ENCODE measurements around the gene ROBO1.

The ROBO1 gene

DNA sequence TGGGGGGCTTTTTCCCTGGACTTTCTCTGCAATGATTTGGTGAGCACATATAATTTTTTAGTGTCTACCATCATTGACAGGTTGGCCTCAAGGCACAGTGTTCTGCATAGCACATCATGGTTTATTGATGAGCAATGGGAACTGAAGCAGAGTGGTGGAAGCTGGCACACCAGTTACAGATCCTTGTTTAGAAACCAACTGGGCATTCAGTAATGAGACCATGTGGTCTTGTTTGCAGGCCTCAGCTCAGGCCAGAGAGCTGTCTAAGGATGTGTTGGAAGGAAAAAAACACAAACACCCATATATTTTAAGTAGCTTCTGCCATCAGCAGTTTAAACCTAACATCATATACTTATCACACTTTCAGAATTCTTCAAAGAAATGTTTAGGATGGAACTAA is 610.6 kb downstream of the ROBO1 start:
- no peak for TF ChIP-seq EZH2 (IDR thresholded peaks at IDR 0.05)
- no peak for TF ChIP-seq POLR2AphosphoS5 (IDR thresholded peaks at IDR 0.05; ENCODE audit: borderline replicate concordance, low read depth, low read length)
- no peak for TF ChIP-seq FOXP2 (optimal IDR thresholded peaks at IDR 0.05; ENCODE audit: control extremely low read depth, extremely low read length, insufficient read depth)
- no peak overlapping the region for H3K9ac ChIP-seq (ENCODE audit: insufficient read length)
- no peak overlapping the region for H3K27ac ChIP-seq
- H3K4me3 ChIP-seq: no peak overlapping the region
- DNase-seq (ENCODE audit: low read depth, low spot score): no peak
- no peaks in the 10 kb centered on the region for H3K9me3 ChIP-seq (ENCODE audit: low read depth, low read length)
- H3K36me3 ChIP-seq (ENCODE audit: insufficient read depth, low read length): no peaks in the 10 kb centered on the region

DNA sequence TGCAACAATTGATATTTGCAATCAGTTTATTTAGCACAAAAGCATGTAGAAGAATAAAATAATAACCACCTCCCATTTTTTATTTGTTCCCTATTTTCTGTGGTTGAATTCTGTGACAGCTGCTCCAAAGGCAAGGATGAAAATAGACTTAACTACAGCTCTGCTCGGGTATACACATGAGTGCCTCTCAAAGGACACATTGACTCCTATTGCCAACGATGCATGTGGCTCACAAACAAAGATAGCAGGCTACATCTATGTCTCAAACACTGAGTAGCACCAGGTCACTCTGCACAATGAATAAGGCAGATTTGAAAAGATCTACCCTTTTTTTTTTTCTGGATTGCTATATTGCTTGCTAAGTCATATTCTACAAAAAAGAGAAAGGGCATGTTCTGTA is 612.9 kb downstream of the ROBO1 start:
- no peak overlapping the region for H3K4me3 ChIP-seq
- no peak for DNase-seq (ENCODE audit: low read depth, low spot score)

DNA sequence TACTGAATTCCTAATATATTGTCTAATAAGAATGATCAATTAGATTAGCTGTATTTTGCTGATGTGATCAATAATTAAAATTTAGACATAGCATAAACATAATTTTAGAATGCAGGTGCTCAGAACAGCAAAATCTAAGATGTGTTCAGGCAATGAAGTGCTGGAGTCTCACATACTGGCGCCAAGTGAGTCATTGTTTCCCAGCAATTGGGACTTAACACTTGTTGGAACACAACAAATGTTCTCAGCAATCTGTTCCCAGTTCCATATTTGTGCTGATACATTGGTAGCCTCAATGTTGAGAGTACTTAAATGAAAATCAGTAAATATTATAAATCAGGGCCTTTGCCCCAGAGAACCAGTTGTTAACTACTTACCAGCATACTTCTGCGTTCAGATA is 619.0 kb downstream of the ROBO1 start:
- TF ChIP-seq POLR2AphosphoS5 (IDR thresholded peaks at IDR 0.05; ENCODE audit: borderline replicate concordance, low read depth, low read length): no peak
- no peak for TF ChIP-seq FOXP2 (optimal IDR thresholded peaks at IDR 0.05; ENCODE audit: control extremely low read depth, extremely low read length, insufficient read depth)
- no peak for TF ChIP-seq EZH2 (IDR thresholded peaks at IDR 0.05)
- H3K36me3 ChIP-seq (ENCODE audit: insufficient read depth, low read length): no peaks in the 10 kb centered on the region
- H3K27ac ChIP-seq: no peak overlapping the region
- no peak for DNase-seq (ENCODE audit: low read depth, low spot score)
- H3K4me3 ChIP-seq: no peak overlapping the region
- H3K9ac ChIP-seq (ENCODE audit: insufficient read length): no peak overlapping the region
- no peaks in the 10 kb centered on the region for H3K9me3 ChIP-seq (ENCODE audit: low read depth, low read length)

More for the DNA sequence above, 612.9 kb downstream of the ROBO1 start:
- Histone ChIP-seq H3K9me3 (ENCODE audit: low read depth, low read length) (no peaks in the 10 kb centered on the region), H3K9ac (ENCODE audit: insufficient read length) (no peak overlapping the region), H3K27ac (no peak overlapping the region), H3K36me3 (ENCODE audit: insufficient read depth, low read length) (no peaks in the 10 kb centered on the region)
- no peak for TF ChIP-seq FOXP2 (optimal IDR thresholded peaks at IDR 0.05; ENCODE audit: control extremely low read depth, extremely low read length, insufficient read depth)

DNA sequence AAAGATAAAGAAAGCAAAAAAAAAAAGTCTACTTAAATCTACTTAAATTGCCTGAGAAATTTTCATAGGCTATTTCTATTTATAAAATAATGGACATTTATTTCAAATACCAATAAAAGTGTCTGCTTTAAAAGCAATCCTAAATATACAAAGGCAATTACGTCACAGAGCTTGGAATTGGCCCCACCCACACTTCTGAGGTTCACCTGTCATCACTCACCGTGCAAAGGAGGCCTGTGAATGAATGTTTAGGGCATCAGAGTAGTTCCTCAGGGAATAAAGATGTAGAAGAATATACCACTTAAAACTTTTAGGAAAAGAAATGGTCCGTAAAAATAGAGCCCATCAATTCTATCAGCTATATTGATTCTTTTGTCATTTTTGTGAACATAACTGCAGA is 621.8 kb downstream of the ROBO1 start:
- H3K4me3 ChIP-seq: no peak overlapping the region
- no peak for DNase-seq (ENCODE audit: low read depth, low spot score)
- TF ChIP-seq POLR2AphosphoS5 (IDR thresholded peaks at IDR 0.05; ENCODE audit: borderline replicate concordance, low read depth, low read length): no peak
- TF ChIP-seq FOXP2 (optimal IDR thresholded peaks at IDR 0.05; ENCODE audit: control extremely low read depth, extremely low read length, insufficient read depth): no peak
- no peak for TF ChIP-seq EZH2 (IDR thresholded peaks at IDR 0.05)
- no peak overlapping the region for H3K27ac ChIP-seq
- no peak overlapping the region for H3K9ac ChIP-seq (ENCODE audit: insufficient read length)
- H3K36me3 ChIP-seq (ENCODE audit: insufficient read depth, low read length): no peaks in the 10 kb centered on the region
- H3K9me3 ChIP-seq (ENCODE audit: low read depth, low read length): no peaks in the 10 kb centered on the region

DNA sequence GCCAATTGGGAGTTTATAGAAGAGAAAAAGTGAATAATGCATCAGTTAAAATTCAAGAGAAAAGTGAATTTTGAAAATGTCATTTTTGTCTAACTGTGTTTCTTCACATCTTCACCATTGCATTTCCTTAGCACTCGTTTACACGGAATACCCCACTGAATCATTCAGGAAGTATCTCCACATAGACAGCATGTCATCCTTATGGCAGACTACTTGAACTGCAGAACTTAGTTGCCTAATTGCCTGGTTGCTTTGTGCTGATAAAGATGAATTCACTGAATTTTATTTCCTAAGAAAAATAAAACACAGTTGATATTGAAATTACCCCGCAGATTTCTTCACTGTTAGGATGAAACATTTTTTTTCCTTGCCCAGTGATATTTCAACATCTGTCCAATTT is 627.1 kb downstream of the ROBO1 start:
- no peak overlapping the region for H3K27ac ChIP-seq
- DNase-seq (ENCODE audit: low read depth, low spot score): no peak
- H3K9me3 ChIP-seq (ENCODE audit: low read depth, low read length): no peaks in the 10 kb centered on the region
- no peak overlapping the region for H3K9ac ChIP-seq (ENCODE audit: insufficient read length)
- no peaks in the 10 kb centered on the region for H3K36me3 ChIP-seq (ENCODE audit: insufficient read depth, low read length)
- TF ChIP-seq EZH2 (IDR thresholded peaks at IDR 0.05): no peak
- TF ChIP-seq POLR2AphosphoS5 (IDR thresholded peaks at IDR 0.05; ENCODE audit: borderline replicate concordance, low read depth, low read length): no peak
- no peak for TF ChIP-seq FOXP2 (optimal IDR thresholded peaks at IDR 0.05; ENCODE audit: control extremely low read depth, extremely low read length, insufficient read depth)
- no peak overlapping the region for H3K4me3 ChIP-seq

DNA sequence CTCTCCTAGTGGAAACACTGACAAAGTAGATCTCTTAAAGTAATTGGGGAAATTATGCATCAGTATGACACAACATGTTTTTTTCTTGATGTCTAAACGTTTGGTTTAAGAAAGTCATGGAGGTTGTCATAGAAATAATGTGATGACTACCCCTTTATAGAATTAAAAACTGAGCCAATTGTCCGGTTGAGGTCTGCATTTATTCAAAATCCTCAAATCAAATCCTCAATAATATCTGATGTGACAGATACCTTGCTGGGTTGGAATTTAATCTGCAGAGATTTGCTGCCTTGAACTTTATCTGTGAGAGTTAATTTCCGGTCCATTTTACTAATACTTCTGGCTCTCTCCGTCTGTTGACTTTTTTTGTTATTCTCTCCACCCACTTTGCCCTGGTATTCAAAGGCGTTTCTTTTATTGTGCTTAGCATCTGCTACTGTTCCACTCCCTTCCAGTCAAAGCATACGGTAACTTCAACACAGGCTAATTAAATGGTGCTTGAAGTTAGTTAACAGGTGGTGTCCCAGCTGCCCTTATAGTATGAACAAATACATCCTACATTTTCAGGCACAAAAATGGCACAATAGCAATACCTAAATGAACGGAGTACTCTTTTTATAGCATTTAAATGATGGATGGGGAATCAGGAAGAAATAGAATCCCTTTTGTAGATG is 628.3 kb downstream of the ROBO1 start:
- Histone ChIP-seq H3K27ac (no peak overlapping the region), H3K4me3 (no peak overlapping the region), H3K9me3 (ENCODE audit: low read depth, low read length) (no peaks in the 10 kb centered on the region), H3K36me3 (ENCODE audit: insufficient read depth, low read length) (no peaks in the 10 kb centered on the region), H3K9ac (ENCODE audit: insufficient read length) (no peak overlapping the region)
- TF ChIP-seq EZH2 (IDR thresholded peaks at IDR 0.05): no peak
- TF ChIP-seq POLR2AphosphoS5 (IDR thresholded peaks at IDR 0.05; ENCODE audit: borderline replicate concordance, low read depth, low read length): no peak
- TF ChIP-seq FOXP2 (optimal IDR thresholded peaks at IDR 0.05; ENCODE audit: control extremely low read depth, extremely low read length, insufficient read depth): no peak
- no peak for DNase-seq (ENCODE audit: low read depth, low spot score)

DNA sequence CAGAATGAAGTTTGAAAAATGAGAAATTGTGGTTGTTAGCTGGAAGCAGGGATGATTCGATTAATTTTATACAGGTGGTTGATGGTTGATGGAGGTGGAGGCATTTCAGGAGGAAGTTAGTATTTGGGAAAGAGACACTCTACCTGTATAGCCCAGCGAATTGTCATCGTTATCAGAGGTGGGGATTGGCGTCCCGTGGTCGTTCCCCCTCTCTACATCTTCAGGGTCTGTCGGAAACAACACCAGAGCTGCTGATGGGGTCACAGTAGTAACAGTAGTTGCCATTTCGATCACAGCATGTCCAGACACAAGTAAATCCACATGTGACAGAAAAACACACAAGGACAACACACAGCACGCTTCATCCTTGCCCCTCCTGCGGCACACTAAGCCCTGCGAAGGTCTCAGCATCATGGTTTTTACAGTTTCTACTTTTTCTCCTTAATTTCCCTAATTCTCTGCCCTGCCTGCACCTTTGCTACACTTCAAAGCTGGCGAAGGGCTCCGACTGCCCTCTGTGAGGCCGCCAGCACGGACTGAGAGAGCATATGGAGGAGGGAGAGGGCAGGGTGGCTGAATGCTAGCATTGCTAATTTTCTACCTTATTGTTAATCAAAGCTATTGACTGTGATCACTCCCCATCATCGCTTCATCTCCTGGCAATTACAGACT is 642.3 kb downstream of the ROBO1 start:
- Histone ChIP-seq H3K27ac (no peak overlapping the region), H3K4me3 (no peak overlapping the region), H3K9ac (ENCODE audit: insufficient read length) (no peak overlapping the region), H3K9me3 (ENCODE audit: low read depth, low read length) (no peaks in the 10 kb centered on the region), H3K36me3 (ENCODE audit: insufficient read depth, low read length) (no peaks in the 10 kb centered on the region)
- no peak for TF ChIP-seq EZH2 (IDR thresholded peaks at IDR 0.05)
- DNase-seq (ENCODE audit: low read depth, low spot score): no peak

DNA sequence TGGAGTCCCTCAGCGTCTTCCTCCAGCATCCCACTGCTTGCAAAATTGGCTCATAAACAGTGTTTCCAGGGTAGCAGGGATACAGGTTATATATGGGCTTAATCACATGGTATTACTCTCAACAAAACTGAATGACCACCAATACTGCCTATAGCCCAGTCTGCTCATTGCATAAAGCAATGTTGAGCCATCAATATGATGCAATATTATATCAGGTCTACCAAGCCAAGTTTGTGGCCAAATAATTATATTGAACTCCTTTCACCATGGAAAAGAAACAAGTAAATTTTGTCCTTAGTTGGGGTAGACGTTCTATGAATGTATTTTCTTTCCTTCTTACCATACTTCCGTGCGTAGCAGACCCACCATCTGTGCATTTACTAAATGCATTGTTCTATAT is 652.3 kb downstream of the ROBO1 start:
- no peak overlapping the region for H3K9ac ChIP-seq (ENCODE audit: insufficient read length)

DNA sequence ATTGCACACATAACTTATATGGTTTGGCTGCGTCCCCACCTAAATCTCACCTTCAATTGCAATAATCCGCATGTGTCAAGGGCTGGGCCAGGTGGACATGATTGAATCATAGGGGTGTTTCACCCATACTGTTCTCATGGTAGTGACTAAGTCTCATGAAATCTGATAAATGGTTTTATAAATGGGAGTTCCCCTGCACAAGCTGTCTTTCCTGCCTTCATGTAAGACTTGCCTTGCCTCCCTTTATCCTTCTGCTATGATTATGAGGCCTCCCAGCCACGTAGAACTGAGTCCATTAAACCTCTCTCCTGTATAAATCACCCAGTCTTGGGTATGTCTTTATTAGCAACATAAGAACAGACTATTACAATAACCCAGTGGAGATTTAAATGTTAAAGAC is 653.9 kb downstream of the ROBO1 start:
- TF ChIP-seq POLR2AphosphoS5 (IDR thresholded peaks at IDR 0.05; ENCODE audit: borderline replicate concordance, low read depth, low read length) (no peak), FOXP2 (optimal IDR thresholded peaks at IDR 0.05; ENCODE audit: control extremely low read depth, extremely low read length, insufficient read depth) (no peak), EZH2 (IDR thresholded peaks at IDR 0.05) (no peak)
- Histone ChIP-seq H3K27ac (no peak overlapping the region), H3K36me3 (ENCODE audit: insufficient read depth, low read length) (no peaks in the 10 kb centered on the region), H3K4me3 (no peak overlapping the region), H3K9me3 (ENCODE audit: low read depth, low read length) (no peaks in the 10 kb centered on the region), H3K9ac (ENCODE audit: insufficient read length) (no peak overlapping the region)
- no peak for DNase-seq (ENCODE audit: low read depth, low spot score)

More for the DNA sequence above, 652.3 kb downstream of the ROBO1 start:
- DNase-seq (ENCODE audit: low read depth, low spot score): no peak
- no peak overlapping the region for H3K27ac ChIP-seq
- H3K9me3 ChIP-seq (ENCODE audit: low read depth, low read length): no peaks in the 10 kb centered on the region
- no peak for TF ChIP-seq EZH2 (IDR thresholded peaks at IDR 0.05)
- no peak for TF ChIP-seq POLR2AphosphoS5 (IDR thresholded peaks at IDR 0.05; ENCODE audit: borderline replicate concordance, low read depth, low read length)
- TF ChIP-seq FOXP2 (optimal IDR thresholded peaks at IDR 0.05; ENCODE audit: control extremely low read depth, extremely low read length, insufficient read depth): no peak
- H3K36me3 ChIP-seq (ENCODE audit: insufficient read depth, low read length): no peaks in the 10 kb centered on the region
- no peak overlapping the region for H3K4me3 ChIP-seq

All from SK-N-MC (cell line).